Thyroid gland (tissue), 4 donors: ENCODE results near the gene PRICKLE1.

Source experiments
- POLR2A ChIP-seq, 2 donors: fragments of 450-650 bp; IDR thresholded peaks; one replicate each; pipeline ENCODE4 v1.6.1; 2017; ENCODE audit warnings: antibody characterized with exemption in 2 of 2, mild to moderate bottlenecking in 2 of 2, moderate library complexity in 1 of 2
- TF ChIP-seq, protein P1 (sequence below), 6 experiments: fragments of 200-600 bp in 3 of 6; fragments of 450-650 bp in 3 of 6; sonication (generic) in 3 of 6; IDR thresholded peaks; one replicate each; pipeline ENCODE4 v1.5.1; 2016 to 2019; ENCODE audit warnings: antibody characterized with exemption in 6 of 6, mild to moderate bottlenecking in 2 of 6, inconsistent platforms in 1 of 6, moderate library complexity in 1 of 6

DNA sequence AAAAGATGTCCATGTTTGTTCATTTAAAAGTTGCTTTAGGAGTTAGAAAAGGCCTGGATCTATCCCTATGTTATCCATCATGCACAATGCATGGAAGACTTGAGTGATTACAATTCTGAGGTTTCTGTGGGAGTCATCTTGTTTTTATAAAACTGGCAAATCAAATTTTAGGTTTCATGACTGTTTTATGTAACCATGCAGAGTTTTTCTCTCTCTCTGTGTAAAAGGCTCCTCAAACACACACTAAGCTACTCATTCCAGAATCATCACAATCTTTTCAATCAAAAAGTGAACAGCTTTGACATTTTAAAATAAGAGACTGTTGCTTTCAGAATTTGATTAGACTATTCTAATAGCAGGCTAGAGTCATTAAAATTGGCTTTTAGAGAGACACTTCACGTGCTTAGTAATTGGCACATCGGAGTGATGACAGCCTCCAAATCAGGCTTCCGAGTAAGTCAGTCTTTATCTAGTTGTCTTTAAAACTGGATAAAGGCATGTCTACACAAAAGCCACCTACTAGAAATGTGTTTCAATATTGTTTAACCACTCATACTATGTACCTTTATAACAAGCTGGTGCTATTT, 31.9 kb downstream of the PRICKLE1 start:
- no peak for TF ChIP-seq POLR2A (IDR thresholded peaks at IDR 0.05)
- TF ChIP-seq, protein P1, sequence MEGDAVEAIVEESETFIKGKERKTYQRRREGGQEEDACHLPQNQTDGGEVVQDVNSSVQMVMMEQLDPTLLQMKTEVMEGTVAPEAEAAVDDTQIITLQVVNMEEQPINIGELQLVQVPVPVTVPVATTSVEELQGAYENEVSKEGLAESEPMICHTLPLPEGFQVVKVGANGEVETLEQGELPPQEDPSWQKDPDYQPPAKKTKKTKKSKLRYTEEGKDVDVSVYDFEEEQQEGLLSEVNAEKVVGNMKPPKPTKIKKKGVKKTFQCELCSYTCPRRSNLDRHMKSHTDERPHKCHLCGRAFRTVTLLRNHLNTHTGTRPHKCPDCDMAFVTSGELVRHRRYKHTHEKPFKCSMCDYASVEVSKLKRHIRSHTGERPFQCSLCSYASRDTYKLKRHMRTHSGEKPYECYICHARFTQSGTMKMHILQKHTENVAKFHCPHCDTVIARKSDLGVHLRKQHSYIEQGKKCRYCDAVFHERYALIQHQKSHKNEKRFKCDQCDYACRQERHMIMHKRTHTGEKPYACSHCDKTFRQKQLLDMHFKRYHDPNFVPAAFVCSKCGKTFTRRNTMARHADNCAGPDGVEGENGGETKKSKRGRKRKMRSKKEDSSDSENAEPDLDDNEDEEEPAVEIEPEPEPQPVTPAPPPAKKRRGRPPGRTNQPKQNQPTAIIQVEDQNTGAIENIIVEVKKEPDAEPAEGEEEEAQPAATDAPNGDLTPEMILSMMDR (IDR thresholded peaks at IDR 0.05): no peak
